LNCaP clone FGC (cell line): Measurements from ENCODE around the gene MYL11.

Source experiments
- DNase-seq: peaks from one replicate; pipeline ENCODE4 v3.0.0-alpha.2; 2011; ENCODE audit warnings: low read depth
- H3K4me3 ChIP-seq: 2 replicates; pipeline ENCODE4 v1.5.1; 2011; ENCODE audit warnings: mild to moderate bottlenecking, low read depth, low read length, control low read depth
- CTCF ChIP-seq: IDR thresholded peaks from 2 replicates; pipeline ENCODE4 v1.5.1; 2012; ENCODE audit warnings: mild to moderate bottlenecking; ENCODE audit not compliant: control insufficient read depth, insufficient read depth; ENCODE audit errors: extremely low read depth

Gene MYL11

GRCh38 chr16:30418350-30419181 is 44.0 kb downstream of the MYL11 start:
- peak overlapping the region; percentile 47 for H3K4me3 ChIP-seq
- TF ChIP-seq CTCF: no peak
- no peak for DNase-seq

GRCh38 chr16:30421010-30421409 is 46.4 kb downstream of the MYL11 start:
- no peak for DNase-seq
- no peak overlapping the region for H3K4me3 ChIP-seq
- no peak for TF ChIP-seq CTCF
